ENCODE measurements around the gene C5. TPM values are rescaled to one million over a fixed set of nuclear protein-coding genes. Genes with fewer than 3 reads are reported as not detected.

Gene C5
- total RNA-seq, 2 donors from 2014 or later: 59.5 to 96.6 TPM

DNA sequence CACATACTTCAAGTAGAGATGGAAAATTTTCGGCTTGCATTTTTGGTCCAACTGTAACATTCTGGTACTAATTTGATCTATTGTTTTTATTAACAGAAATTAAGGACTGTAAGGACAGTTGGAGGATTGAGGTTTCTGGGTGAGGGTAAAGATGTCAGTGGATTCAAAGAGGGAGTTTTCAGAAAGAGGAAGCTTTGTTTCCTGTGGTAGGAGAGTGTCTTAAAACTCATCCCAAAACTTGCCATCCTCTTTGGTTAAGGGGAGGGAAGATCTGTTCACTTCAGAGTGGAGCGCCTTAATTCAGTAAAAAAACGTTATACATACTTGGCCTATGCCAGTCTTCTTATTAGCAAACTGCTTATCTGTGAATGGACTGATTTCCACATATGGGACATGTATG, 38.5 kb upstream of the C5 start:
- H3K27ac ChIP-seq (ENCODE audit: low read depth, low read length): no peak overlapping the region
- no peak overlapping the region for H3K4me3 Mint-ChIP-seq
- peaks cover 15% of the 10 kb centered on the region for H3K36me3 Mint-ChIP-seq (ENCODE audit: low read depth)
- no peaks in the 10 kb centered on the region for H3K27me3 ChIP-seq (ENCODE audit: control insufficient read depth, insufficient read depth, low read length, poor library complexity, severe bottlenecking)
- no peak overlapping the region for H3K27ac Mint-ChIP-seq
- no peaks in the 10 kb centered on the region for H3K9me3 ChIP-seq (ENCODE audit: control insufficient read depth, low read length)
- H3K9ac ChIP-seq (ENCODE audit: extremely low read depth, low read length, poor library complexity, severe bottlenecking): no peak overlapping the region
- no peak overlapping the region for H3K4me3 ChIP-seq (ENCODE audit: low read length)
- no peak for DNase-seq
- H3K9me3 Mint-ChIP-seq: no peaks in the 10 kb centered on the region
- H3K27me3 Mint-ChIP-seq (ENCODE audit: insufficient read depth): no peaks in the 10 kb centered on the region
- no peaks in the 10 kb centered on the region for H3K4me1 Mint-ChIP-seq
- H3K4me1 ChIP-seq (ENCODE audit: control insufficient read depth, insufficient read depth, low read length): no peaks in the 10 kb centered on the region
- WGBS, 2 experiments (ENCODE audit: insufficient coverage in 1 of 2, insufficient read length in 1 of 2): 75 to 95% methylated on average over 1 to 3 of the region's 3 CpGs
- H3K36me3 ChIP-seq (ENCODE audit: control insufficient read depth, insufficient read depth, low read length): peaks cover 31% of the 10 kb centered on the region
- TF ChIP-seq, protein P1, sequence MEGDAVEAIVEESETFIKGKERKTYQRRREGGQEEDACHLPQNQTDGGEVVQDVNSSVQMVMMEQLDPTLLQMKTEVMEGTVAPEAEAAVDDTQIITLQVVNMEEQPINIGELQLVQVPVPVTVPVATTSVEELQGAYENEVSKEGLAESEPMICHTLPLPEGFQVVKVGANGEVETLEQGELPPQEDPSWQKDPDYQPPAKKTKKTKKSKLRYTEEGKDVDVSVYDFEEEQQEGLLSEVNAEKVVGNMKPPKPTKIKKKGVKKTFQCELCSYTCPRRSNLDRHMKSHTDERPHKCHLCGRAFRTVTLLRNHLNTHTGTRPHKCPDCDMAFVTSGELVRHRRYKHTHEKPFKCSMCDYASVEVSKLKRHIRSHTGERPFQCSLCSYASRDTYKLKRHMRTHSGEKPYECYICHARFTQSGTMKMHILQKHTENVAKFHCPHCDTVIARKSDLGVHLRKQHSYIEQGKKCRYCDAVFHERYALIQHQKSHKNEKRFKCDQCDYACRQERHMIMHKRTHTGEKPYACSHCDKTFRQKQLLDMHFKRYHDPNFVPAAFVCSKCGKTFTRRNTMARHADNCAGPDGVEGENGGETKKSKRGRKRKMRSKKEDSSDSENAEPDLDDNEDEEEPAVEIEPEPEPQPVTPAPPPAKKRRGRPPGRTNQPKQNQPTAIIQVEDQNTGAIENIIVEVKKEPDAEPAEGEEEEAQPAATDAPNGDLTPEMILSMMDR (conservative IDR thresholded peaks at IDR 0.05): no peak

DNA sequence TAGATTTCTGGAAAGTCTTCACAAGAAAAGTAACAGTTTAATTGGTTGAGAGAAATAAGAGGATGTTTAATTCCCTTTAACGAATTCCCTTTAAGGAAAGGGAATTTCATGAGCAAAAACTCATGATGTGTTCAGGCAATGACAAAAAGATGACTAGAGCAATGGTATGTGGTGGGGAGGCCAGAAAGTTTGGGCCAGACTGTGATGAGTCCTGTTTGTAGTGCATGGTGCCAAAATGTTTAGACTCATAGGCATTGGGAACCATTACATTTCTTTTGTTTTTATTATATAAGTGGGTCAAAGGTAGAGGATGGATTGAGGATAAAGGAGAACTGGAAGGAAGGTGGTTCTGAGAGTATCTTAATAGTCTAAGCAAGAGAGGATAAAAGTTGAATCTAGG, 35.6 kb upstream of the C5 start:
- Mint-ChIP-seq H3K27me3 (ENCODE audit: insufficient read depth) (no peaks in the 10 kb centered on the region), H3K27ac (no peak overlapping the region), H3K4me1 (no peaks in the 10 kb centered on the region), H3K9me3 (no peaks in the 10 kb centered on the region), H3K4me3 (no peak overlapping the region), H3K36me3 (ENCODE audit: low read depth) (peaks cover 8% of the 10 kb centered on the region)
- WGBS, 2 experiments (ENCODE audit: insufficient coverage in 1 of 2, insufficient read length in 1 of 2): 80 to 94% methylated on average over 1 of the region's 1 CpG
- no peak for DNase-seq
- H3K9ac ChIP-seq (ENCODE audit: extremely low read depth, low read length, poor library complexity, severe bottlenecking): no peak overlapping the region
- no peaks in the 10 kb centered on the region for H3K9me3 ChIP-seq (ENCODE audit: control insufficient read depth, low read length)
- H3K4me3 ChIP-seq (ENCODE audit: low read length): no peak overlapping the region
- no peaks in the 10 kb centered on the region for H3K4me1 ChIP-seq (ENCODE audit: control insufficient read depth, insufficient read depth, low read length)
- no peak overlapping the region for H3K27ac ChIP-seq (ENCODE audit: low read depth, low read length)
- TF ChIP-seq, protein P1 (conservative IDR thresholded peaks at IDR 0.05): no peak
- H3K36me3 ChIP-seq (ENCODE audit: control insufficient read depth, insufficient read depth, low read length): peaks cover 35% of the 10 kb centered on the region
- H3K27me3 ChIP-seq (ENCODE audit: control insufficient read depth, insufficient read depth, low read length, poor library complexity, severe bottlenecking): no peaks in the 10 kb centered on the region

DNA sequence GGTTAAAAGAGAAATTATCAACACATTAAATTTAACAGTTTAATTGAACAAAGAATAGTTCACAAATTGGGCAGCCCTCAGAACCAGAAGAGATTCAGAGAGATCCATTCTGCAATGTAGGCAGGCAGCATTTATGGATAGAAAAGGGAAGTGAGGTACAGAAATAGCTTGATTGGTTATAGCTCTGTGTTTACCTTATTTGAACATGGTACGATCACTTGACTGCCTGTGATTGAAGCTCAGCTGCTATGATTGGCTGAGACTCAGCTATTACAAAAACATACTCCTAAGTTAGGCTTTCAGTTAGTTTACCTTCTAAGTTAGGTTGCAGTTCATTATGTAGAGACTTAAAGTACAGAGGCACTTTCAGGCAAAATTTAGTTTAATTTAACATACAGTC, 32.0 kb upstream of the C5 start:
- Histone ChIP-seq H3K4me3 (ENCODE audit: low read length) (no peak overlapping the region), H3K36me3 (ENCODE audit: control insufficient read depth, insufficient read depth, low read length) (peaks cover 18% of the 10 kb centered on the region), H3K4me1 (ENCODE audit: control insufficient read depth, insufficient read depth, low read length) (no peaks in the 10 kb centered on the region), H3K9ac (ENCODE audit: extremely low read depth, low read length, poor library complexity, severe bottlenecking) (no peak overlapping the region), H3K27me3 (ENCODE audit: control insufficient read depth, insufficient read depth, low read length, poor library complexity, severe bottlenecking) (no peaks in the 10 kb centered on the region), H3K27ac (ENCODE audit: low read depth, low read length) (no peak overlapping the region), H3K9me3 (ENCODE audit: control insufficient read depth, low read length) (no peaks in the 10 kb centered on the region)
- 89 to 100% methylated on average over 1 of the region's 1 CpG for WGBS, 2 experiments (ENCODE audit: insufficient coverage in 1 of 2, insufficient read length in 1 of 2)
- Mint-ChIP-seq H3K9me3 (no peaks in the 10 kb centered on the region), H3K4me1 (no peaks in the 10 kb centered on the region), H3K27me3 (ENCODE audit: insufficient read depth) (peaks cover 9% of the 10 kb centered on the region), H3K36me3 (ENCODE audit: low read depth) (peaks cover 4% of the 10 kb centered on the region), H3K27ac (no peak overlapping the region), H3K4me3 (no peak overlapping the region)
- TF ChIP-seq, protein P1 (conservative IDR thresholded peaks at IDR 0.05): no peak
- DNase-seq: no peak

Data from endodermal cell (in vitro differentiated cells).